Spleen (tissue), 11 donors: ENCODE measurements around the gene HIPK2. TPM values are rescaled to one million over a fixed set of nuclear protein-coding genes. Genes with fewer than 3 reads are reported as not detected.

ENCODE experiments used
- DNase-seq: peaks from one replicate; pipeline ENCODE4 v3.0.0-alpha.2; 2020
- H3K27ac ChIP-seq, 8 donors: fragments of 200-600 bp; sonication (generic) in 7 of 8; 1 replicate in 4 of 8; 2 replicates in 4 of 8; pipeline versions ENCODE4 v1.5.0 to v1.8.0; 2016 to 2021; ENCODE audit warnings: inconsistent platforms in 4 of 8, mild to moderate bottlenecking in 4 of 8, moderate library complexity in 1 of 8
- H3K27me3 ChIP-seq, 7 donors: fragments of 200-600 bp; sonication (generic) in 6 of 7; replicated peaks in 1 of 7; 1 replicate in 4 of 7; 2 replicates in 3 of 7; pipeline versions ENCODE4 v1.5.0 to v1.8.0; 2016 to 2021; ENCODE audit warnings: inconsistent platforms in 3 of 7, mild to moderate bottlenecking in 1 of 7
- H3K36me3 ChIP-seq, 6 donors: fragments of 200-600 bp; sonication (generic) in 5 of 6; 1 replicate in 4 of 6; 2 replicates in 2 of 6; pipeline versions ENCODE4 v1.5.0 to v1.8.0; 2016 to 2021; ENCODE audit warnings: inconsistent platforms in 2 of 6
- H3K4me1 ChIP-seq, 6 donors: fragments of 200-600 bp; sonication (generic) in 5 of 6; 1 replicate in 3 of 6; 2 replicates in 3 of 6; pipeline versions ENCODE4 v1.5.0 to v1.8.0; 2016 to 2021; ENCODE audit warnings: inconsistent platforms in 3 of 6
- H3K4me3 ChIP-seq, 8 donors: fragments of 200-600 bp; sonication (generic) in 7 of 8; 1 replicate in 4 of 8; 2 replicates in 4 of 8; pipeline versions ENCODE4 v1.5.0 to v1.8.0; 2016 to 2021; ENCODE audit warnings: inconsistent platforms in 4 of 8, mild to moderate bottlenecking in 4 of 8, moderate library complexity in 2 of 8
- H3K9me3 ChIP-seq, 8 donors: fragments of 200-600 bp; sonication (generic) in 7 of 8; 1 replicate in 4 of 8; 2 replicates in 4 of 8; pipeline versions ENCODE4 v1.5.0 to v1.8.0; 2016 to 2021; ENCODE audit warnings: inconsistent platforms in 4 of 8
- POLR2A ChIP-seq, 3 donors: fragments of 450-650 bp; IDR thresholded peaks; one replicate each; pipeline ENCODE4 v1.5.1; 2017; ENCODE audit warnings: antibody characterized with exemption in 3 of 3, mild to moderate bottlenecking in 1 of 3
- POLR2AphosphoS5 ChIP-seq, 3 donors: sonication (generic); formaldehyde crosslinking; IDR thresholded peaks; one replicate each; pipeline ENCODE4 v1.5.1; 2017; ENCODE audit warnings: antibody characterized with exemption in 3 of 3
- WGBS, 5 donors: extraction: QIAGEN DNeasy Blood & Tissue Kit in 3 of 5; methylation state at CpG; one replicate each; pipeline versions ENCODE4 v1.1.5 to v1.1.7; 2013 to 2018; 5-methylcytosine and 5-hydroxymethylcytosine counted together
- intact Hi-C: fragments of 100-400 bp; cut with DNase I; formaldehyde crosslinking; loops from one replicate; pipeline ENCODE4 v1.15.0; 2023; ENCODE audit warnings: low total_unique reads
- polyA plus RNA-seq, 3 donors: library from polyadenylated mRNA; stranded (reverse); fragments of 200-250 nt; gene quantifications; one replicate each; pipeline ENCODE4 v1.2.1, GENCODE V29; 2013
- total RNA-seq, 7 donors: library from RNA; depleted of rRNA in 3 of 7; stranded (reverse); fragments of >200 nt in 3 of 7; fragmentation: NEBNext Ultra II Directional in 4 of 7; extraction: Animal tissue kit (Norgen Biotek cat#: 25700) in 4 of 7; gene quantifications; one replicate each; pipeline versions ENCODE4 v1.1.0 to v1.2.1, GENCODE V29; 2016 to 2021
- TF ChIP-seq, protein P1 (sequence below), 11 experiments: fragments of 200-600 bp in 7 of 11; fragments of 450-650 bp in 4 of 11; sonication (generic) in 4 of 11; IDR thresholded peaks in 8 of 11; conservative IDR thresholded peaks in 3 of 11; 1 replicate in 7 of 11; 2 replicates in 4 of 11; pipeline versions ENCODE4 v1.4.0 to v1.8.0; 2016 to 2021; ENCODE audit warnings: antibody characterized with exemption in 11 of 11, inconsistent platforms in 4 of 11, mild to moderate bottlenecking in 1 of 11
- donor health status: healthy with polysubstance abuse.
- donor health status: DM: no; HTN: no; CAD: no; lungs with moderate emphysema.
- donor health status: DM: no; HTN: no; CAD: no.
- donor health status: Bipolar disorder and iron deficiency.
- donor health status: healthy.
- donor health status: DM: no; HTN: no; CAD: no.
- donor health status: DM: yes; HTN: yes; CAD: no.

HIPK2 gene
- total and polyA plus RNA-seq, 10 donors: 1.7 to 97.5 (median 51.8) TPM

DNA sequence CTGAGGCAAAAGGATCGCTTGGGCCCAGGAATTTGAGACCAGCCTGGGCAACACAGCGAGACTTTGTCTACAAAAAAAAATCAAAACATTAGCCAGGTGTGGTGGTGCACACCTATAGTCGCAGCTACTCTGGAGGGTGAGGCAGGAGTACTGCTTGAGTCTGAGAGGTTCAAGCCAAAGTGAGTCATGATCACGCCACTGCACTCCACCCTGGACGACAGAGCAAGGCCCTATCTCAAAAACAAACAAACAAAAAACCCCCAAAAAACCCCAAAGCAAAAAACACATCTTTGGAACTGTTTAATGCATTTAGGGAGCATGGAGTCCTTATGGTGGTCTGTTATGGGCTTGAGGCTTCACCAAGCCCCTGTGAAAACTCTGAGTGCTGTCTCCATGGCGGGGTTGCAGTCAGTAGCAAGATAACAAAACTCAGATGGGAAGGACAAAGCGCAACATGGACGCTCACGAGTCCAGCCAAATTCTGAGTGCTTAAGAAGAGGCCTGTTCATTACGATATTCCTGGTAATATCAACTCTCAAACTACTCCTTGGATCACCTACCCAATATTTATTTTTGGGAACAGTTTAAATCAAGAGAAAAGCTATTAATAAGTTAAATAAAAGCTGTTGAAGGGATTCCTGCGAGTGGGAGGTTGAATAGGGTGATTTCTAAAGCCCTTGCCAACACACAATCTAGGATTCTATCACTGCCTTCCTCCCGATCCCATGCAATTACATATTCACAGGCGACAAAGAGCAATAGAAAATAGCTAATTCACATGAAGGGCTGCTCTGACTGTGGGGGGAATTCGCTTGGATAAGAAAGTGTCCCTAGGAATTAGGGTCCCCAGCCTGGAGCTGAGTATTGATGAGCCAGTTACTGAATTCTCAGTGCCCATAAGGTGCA, 123.3 kb downstream of the HIPK2 start:
- Histone ChIP-seq H3K4me3 (no peak overlapping the region), H3K27me3 (no peaks in the 10 kb centered on the region), H3K27ac (peak overlapping the region in 2 of 8 donors; percentile 10 to 42), H3K36me3 (peaks cover 0 to 30% (median 0%) of the 10 kb centered on the region in 6 donors), H3K4me1 (peaks cover 4 to 77% (median 31%) of the 10 kb centered on the region in 6 donors), H3K9me3 (no peaks in the 10 kb centered on the region)
- TF ChIP-seq POLR2AphosphoS5 (IDR thresholded peaks at IDR 0.05) (no peak), POLR2A (IDR thresholded peaks at IDR 0.05) (no peak)
- TF ChIP-seq, protein P1, sequence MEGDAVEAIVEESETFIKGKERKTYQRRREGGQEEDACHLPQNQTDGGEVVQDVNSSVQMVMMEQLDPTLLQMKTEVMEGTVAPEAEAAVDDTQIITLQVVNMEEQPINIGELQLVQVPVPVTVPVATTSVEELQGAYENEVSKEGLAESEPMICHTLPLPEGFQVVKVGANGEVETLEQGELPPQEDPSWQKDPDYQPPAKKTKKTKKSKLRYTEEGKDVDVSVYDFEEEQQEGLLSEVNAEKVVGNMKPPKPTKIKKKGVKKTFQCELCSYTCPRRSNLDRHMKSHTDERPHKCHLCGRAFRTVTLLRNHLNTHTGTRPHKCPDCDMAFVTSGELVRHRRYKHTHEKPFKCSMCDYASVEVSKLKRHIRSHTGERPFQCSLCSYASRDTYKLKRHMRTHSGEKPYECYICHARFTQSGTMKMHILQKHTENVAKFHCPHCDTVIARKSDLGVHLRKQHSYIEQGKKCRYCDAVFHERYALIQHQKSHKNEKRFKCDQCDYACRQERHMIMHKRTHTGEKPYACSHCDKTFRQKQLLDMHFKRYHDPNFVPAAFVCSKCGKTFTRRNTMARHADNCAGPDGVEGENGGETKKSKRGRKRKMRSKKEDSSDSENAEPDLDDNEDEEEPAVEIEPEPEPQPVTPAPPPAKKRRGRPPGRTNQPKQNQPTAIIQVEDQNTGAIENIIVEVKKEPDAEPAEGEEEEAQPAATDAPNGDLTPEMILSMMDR (IDR thresholded peaks at IDR 0.05 in 8 of 11, conservative IDR thresholded peaks at IDR 0.05 in 3 of 11): no peak
- no peak for DNase-seq
- intact Hi-C loops: no loop called here
- 84 to 91% (median 88%) methylated on average over 14 of the region's 14 CpGs for WGBS, 5 donors

DNA sequence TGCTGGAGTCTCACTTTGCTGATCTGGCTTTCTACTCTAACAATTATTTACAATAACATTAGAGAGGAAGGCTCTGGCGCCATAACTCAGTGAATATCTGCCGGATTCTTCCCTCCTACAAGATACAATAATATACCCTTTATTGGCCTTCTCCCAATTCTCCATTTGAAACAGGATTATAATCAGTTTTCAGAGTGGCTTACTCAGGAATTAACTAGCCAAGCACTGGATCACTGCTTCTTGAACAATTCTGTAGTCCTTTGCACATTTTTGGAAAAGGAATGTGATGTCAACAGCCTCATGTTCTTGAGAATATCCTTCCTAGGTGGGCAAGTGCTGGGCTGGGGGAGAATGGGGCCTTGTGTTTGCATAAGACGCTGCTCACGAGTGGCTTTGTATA, 125.9 kb downstream of the HIPK2 start:
- intact Hi-C loops: no loop called here
- 88 to 95% (median 91%) methylated on average over 4 of the region's 4 CpGs for WGBS, 5 donors
- peaks cover 18 to 86% (median 51%) of the 10 kb centered on the region in 6 donors for H3K4me1 ChIP-seq
- H3K36me3 ChIP-seq: peaks cover 0 to 23% (median 0%) of the 10 kb centered on the region in 6 donors
- no peaks in the 10 kb centered on the region for H3K9me3 ChIP-seq
- H3K27ac ChIP-seq: peak overlapping the region in 1 of 8 donors; percentile 38
- TF ChIP-seq, protein P1 (IDR thresholded peaks at IDR 0.05 in 8 of 11, conservative IDR thresholded peaks at IDR 0.05 in 3 of 11): no peak
- TF ChIP-seq POLR2AphosphoS5 (IDR thresholded peaks at IDR 0.05) (no peak), POLR2A (IDR thresholded peaks at IDR 0.05) (no peak)
- no peak overlapping the region for H3K4me3 ChIP-seq
- no peak for DNase-seq
- H3K27me3 ChIP-seq: no peaks in the 10 kb centered on the region

DNA sequence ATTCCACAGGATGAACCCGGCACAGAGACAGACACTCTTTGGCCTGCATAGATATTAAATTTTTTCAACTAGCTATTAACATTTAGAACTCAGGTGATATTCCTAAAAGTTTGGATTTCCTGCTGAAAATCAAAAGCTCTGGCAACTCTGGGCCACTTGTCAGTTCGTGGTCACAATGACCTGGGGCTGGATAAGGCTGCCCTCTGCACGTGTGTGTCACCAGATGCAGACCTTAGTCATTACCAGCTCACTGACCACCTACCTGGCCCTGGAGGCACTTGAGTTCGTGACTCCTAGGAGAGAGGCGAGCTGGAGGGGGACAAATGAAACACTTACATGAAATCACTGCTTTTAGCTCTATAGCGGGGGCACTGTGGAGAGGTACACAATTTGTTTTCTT, 126.5 kb downstream of the HIPK2 start:
- H3K36me3 ChIP-seq: peaks cover 0 to 22% (median 0%) of the 10 kb centered on the region in 6 donors
- H3K27ac ChIP-seq: peak overlapping the region in 1 of 8 donors; percentile 38
- H3K9me3 ChIP-seq: no peaks in the 10 kb centered on the region
- no peaks in the 10 kb centered on the region for H3K27me3 ChIP-seq
- TF ChIP-seq POLR2A (IDR thresholded peaks at IDR 0.05) (no peak), POLR2AphosphoS5 (IDR thresholded peaks at IDR 0.05) (no peak)
- TF ChIP-seq, protein P1 (IDR thresholded peaks at IDR 0.05 in 8 of 11, conservative IDR thresholded peaks at IDR 0.05 in 3 of 11): no peak
- no peak for DNase-seq
- H3K4me1 ChIP-seq: peaks cover 22 to 92% (median 57%) of the 10 kb centered on the region in 6 donors
- WGBS, 5 donors: 82 to 90% (median 87%) methylated on average over 6 of the region's 6 CpGs
- H3K4me3 ChIP-seq: no peak overlapping the region
- intact Hi-C loops: no loop called here

DNA sequence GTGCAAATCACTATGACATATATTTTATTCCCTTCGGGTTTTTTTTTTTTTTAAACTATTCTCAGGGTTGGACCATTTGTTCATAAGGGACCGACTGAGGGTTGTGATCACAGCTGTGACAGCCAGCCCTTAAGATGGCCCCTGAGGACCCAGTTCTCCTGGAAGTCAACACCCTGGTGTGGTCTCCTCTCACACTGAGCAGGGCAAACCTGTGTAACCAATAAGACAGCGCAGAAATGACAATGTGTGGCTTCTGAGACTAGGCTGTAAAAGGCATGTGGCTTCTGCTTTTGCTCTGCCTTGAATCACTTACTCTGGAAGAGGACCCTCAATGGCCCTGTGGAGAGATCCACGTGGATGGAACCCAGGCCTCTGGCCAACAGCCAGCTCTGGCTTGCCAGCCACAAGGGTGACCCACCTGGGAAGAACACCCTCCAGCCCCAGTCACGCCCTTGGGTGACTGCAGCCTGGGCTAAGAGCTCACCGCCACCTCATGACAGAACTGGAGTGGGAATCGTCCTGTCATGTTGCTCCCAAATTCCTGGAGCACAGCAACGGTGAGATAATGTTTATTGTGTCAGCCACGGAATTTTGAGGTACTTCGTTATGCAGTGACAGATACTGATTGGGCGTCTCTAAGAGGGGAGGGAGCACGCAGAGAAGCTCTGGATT, 127.2 kb downstream of the HIPK2 start:
- H3K27me3 ChIP-seq: no peaks in the 10 kb centered on the region
- peak in 1 of 3 donors; percentile 39 for TF ChIP-seq POLR2AphosphoS5 (IDR thresholded peaks at IDR 0.05)
- TF ChIP-seq POLR2A (IDR thresholded peaks at IDR 0.05): no peak
- TF ChIP-seq, protein P1 (IDR thresholded peaks at IDR 0.05 in 8 of 11, conservative IDR thresholded peaks at IDR 0.05 in 3 of 11): no peak
- no peaks in the 10 kb centered on the region for H3K9me3 ChIP-seq
- no peak overlapping the region for H3K4me3 ChIP-seq
- DNase-seq: no peak
- H3K4me1 ChIP-seq: peaks cover 22 to 95% (median 60%) of the 10 kb centered on the region in 6 donors
- intact Hi-C loops: no loop called here
- 85 to 93% (median 89%) methylated on average over 8 to 12 of the region's 12 CpGs for WGBS, 5 donors
- H3K36me3 ChIP-seq: peaks cover 0 to 24% (median 0%) of the 10 kb centered on the region in 6 donors
- H3K27ac ChIP-seq: peak overlapping the region in 1 of 8 donors; percentile 38
